DMS114 treated with DMSO at 0.1 percent for 48 hours (cell line): ENCODE data around the gene SH2D3C.
"Not testable (repeated sequence)": the region's sequence is repeated elsewhere in the genome, so short reads cannot be mapped to it uniquely, and the experiment has no call there.

Experiments
- DNase-seq: peaks from one replicate; lab custom pipeline; 2025; ENCODE audit not compliant: unreplicated experiment; lab: John Stamatoyannopoulos, UW

SH2D3C gene

DNA sequence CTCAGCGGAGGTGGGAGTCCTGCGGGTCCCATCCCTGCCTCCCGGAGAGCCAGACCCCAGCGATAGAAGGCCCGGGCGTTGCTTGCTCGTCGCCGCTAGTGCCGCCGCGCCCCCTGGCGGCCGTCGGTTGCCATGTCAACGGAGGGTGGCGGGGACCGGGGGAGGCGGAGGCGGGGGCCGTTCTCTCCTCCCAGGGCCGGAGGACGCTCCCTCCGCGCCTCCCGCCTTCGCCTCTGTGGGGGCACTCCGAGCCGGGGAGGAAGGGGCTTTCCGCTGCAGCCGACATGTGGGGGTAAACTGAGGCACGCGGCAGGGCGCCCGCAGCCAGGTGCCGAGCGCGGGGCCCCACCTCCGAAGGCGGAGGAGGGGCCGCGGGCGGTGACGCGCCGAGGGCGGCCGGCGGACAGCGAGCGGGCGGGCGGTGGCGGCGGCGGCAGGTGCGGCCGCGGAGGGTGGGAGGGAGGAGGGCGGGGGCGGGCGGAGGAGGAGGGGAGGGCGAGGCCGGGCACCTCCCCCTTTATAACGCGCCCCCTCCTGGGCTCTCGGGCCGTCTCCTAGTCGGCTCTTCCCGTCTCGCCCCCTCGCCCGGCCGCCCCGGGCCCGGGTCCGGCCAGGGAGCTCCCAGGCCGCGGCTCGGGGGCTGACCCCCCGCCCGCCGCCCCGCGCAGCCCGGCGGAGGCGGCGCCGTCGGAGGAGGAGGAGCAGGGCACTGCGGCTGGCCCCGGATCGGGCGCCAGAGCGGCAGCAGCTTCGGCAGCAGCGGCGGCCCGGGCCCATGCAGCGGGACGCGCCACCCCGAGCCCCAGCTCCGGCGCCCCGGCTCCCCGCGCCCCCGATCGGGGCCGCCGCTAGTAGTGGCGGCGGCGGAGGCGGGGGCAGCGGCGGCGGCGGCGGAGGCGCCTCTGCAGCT is 6.8 kb upstream of the SH2D3C start:
- DNase-seq: peak; percentile 49

GRCh38 chr9:127783111-127784008 is 4.9 kb upstream of the SH2D3C start:
- no peak for DNase-seq

DNA sequence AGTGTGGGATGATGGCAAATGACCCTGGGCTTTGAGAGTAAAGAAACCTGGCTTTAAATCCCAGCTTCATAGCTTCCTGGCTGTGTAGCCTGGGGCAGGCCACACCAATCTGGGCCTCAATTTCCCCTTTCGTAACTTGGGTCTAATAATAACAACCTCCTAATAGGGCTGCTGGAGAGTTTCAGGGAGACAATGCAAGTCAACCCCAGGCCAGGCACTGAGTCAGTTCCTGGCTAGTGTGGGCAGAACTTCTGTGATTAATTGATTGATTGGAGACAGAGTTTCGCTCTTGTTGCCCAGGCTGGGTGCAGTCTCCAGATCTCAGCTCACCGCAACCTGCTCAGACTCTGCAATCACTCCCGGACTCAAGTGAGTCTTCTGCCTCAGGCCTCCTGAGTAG is 3.3 kb upstream of the SH2D3C start:
- DNase-seq: no peak

GRCh38 chr9:127780909-127781308 is 2.4 kb upstream of the SH2D3C start:
- DNase-seq: not testable (repeated sequence)

- no peak for DNase-seq
Observed at GRCh38 chr9:127780126-127780885, 1.8 kb upstream of the SH2D3C start.

- DNase-seq: no peak
Observed at GRCh38 chr9:127779136-127779981, 893 bp upstream of the SH2D3C start.

- DNase-seq: no peak
Observed at GRCh38 chr9:127777368-127777980, 992 bp downstream of the SH2D3C start.

- DNase-seq: no peak
Observed at GRCh38 chr9:127776924-127777289, 1.6 kb downstream of the SH2D3C start.

- no peak for DNase-seq
Observed at GRCh38 chr9:127776195-127776923, 2.1 kb downstream of the SH2D3C start.

- no peak for DNase-seq
Observed at GRCh38 chr9:127773981-127774380, 4.5 kb downstream of the SH2D3C start.

DNA sequence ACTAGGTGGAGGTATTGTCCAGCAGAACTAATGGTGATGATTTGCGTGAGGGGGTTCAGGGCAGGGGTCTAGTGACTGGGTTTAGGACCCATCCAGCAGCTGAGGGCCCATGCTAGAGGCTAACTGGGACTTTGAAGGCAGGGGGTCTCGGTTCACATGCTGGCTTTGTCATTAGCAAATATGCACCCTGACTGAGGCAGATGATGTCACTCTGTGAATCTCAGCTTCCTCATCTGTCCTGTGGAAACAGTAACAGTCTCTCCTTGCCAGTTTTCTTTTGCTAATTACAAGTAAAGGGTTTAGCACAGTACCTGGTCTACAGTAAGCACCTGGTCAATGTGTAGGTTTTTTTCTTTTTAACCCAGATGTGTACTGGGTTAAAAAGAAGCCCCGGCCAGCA is 5.2 kb downstream of the SH2D3C start:
- no peak for DNase-seq

- DNase-seq: no peak
Observed at GRCh38 chr9:127772603-127773002, 5.9 kb downstream of the SH2D3C start.

- no peak for DNase-seq
Observed at GRCh38 chr9:127771570-127772189, 6.8 kb downstream of the SH2D3C start.

DNA sequence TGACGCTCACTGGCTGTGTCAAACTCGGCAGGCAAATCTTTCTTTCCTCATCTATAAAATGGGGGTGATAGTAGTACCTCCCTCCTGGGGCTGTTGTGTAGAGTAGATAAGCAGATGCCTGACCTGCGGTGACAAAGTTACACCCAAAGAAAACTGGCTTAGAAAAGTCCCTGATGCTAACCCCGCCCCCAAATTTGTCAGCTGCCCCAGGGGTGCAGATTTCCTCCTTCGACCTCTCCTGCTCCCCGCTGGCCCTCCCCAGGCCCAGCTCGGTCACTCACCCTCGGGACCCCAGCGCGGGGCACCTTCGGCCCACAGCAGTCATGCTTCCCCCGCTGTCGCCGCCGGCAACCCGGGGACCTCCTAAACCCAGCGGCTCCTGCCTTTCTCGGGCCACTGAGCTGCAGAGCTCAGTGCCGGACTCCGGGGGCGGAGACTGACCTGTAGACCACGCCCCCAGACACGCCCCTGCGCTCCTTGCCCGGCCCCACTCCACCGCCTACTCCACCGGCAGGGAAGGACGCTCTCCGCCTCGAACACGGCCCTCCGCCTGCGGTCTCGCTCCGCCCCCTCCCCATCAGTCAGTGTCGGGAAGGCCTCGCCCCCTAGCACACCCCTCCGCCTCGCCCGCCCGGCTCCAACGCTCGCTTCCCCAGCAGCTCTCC is 7.4 kb downstream of the SH2D3C start:
- peak; percentile 89 for DNase-seq

DNA sequence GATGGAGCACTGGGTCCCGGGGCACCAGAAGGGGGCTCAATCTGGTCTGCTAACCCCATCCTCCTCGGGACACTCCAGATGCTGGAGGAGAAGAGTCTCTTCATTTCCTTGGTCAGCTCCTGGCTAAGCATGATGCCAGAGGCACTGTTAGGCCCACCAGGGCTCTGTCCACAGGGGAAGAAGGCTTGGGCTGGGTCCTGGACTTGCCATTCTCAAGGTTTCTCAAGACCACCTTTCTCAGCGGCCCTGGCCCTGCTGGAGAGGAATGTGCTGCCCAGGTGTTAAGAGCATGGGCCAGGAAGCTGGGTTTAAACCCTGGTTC is 7.9 kb downstream of the SH2D3C start:
- DNase-seq: no peak

GRCh38 chr9:127769929-127770582 is 8.4 kb downstream of the SH2D3C start:
- no peak for DNase-seq

DNA sequence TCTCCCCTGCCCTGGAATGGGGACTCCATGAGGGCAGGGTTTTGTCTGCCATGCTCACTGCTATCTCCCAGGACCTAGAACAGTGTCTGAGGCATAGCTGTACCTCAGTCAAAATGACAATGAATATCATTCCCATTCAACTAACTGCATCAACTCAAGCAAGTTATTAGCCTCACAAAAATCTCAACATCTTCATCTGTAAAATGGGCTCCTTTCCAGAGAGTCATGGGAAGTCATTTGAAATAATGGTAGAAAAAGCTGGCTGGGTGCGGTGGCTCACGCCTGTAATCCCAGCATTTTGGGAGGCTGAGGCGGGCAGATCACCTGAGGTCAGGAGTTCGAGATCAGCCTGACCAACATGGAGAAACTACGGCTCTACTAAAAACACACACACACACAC is 9.4 kb downstream of the SH2D3C start:
- no peak for DNase-seq

DNA sequence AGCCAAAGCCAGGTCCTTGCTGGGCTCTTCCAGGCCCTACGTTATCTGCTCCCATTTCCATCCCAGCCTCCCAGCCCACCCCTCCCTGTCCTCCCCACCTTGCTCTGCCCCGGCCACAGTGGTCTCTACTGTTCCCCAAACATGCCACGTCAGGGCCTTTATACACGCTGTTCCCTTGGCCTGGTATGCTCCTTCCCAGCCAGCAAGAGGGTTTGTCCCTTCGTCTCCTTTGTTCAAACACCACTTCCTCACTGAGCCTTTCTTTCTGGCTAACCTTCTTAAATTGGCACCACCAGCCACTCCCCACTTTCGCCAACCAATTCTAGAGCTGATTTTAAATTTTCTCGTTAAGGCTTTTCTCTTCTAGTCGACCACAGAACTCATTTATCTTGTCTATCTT is 9.8 kb downstream of the SH2D3C start:
- DNase-seq: no peak
